DND-41 (cell line): ENCODE results near the gene BUD31.

Experiments used
- ATAC-seq: fragments of 200-7000 bp; cut with Tn5 transposase; 3 replicates; pipeline ENCODE4 v1.9.1; 2021; ENCODE audit warnings: low read depth; ENCODE audit not compliant: insufficient read depth
- DNase-seq: peaks from one replicate; pipeline ENCODE4 v3.0.0-alpha.2; 2020
- H2AFZ ChIP-seq: 2 replicates; pipeline ENCODE4 v1.6.0; 2012; ENCODE audit warnings: low read depth, low read length
- H3K27ac ChIP-seq: 2 replicates; pipeline ENCODE4 v1.5.1; 2012; ENCODE audit warnings: low read length, inconsistent platforms
- H3K27me3 ChIP-seq: fragments of 200-600 bp; sonication (generic); 2 replicates; pipeline ENCODE4 v1.6.0; 2012; ENCODE audit warnings: low read length, mild to moderate bottlenecking, inconsistent platforms; ENCODE audit not compliant: insufficient read depth, poor library complexity
- H3K36me3 ChIP-seq: 2 replicates; pipeline ENCODE4 v1.5.1; 2012; ENCODE audit warnings: low read length, inconsistent platforms; ENCODE audit not compliant: insufficient read depth
- H3K4me1 ChIP-seq: 2 replicates; pipeline ENCODE4 v1.5.1; 2012; ENCODE audit warnings: mild to moderate bottlenecking, low read length; ENCODE audit not compliant: insufficient read depth
- H3K4me2 ChIP-seq: 2 replicates; pipeline ENCODE4 v1.6.0; 2012; ENCODE audit warnings: mild to moderate bottlenecking, moderate library complexity, low read length, inconsistent platforms; ENCODE audit not compliant: insufficient read depth
- H3K4me3 ChIP-seq, 2 experiments: fragments of 200-600 bp in 1 of 2; shearing (Covaris generic) in 1 of 2; 2 replicates each; pipeline ENCODE4 v1.5.1; 2012 to 2016; ENCODE audit warnings: inconsistent platforms in 2 of 2, low read length in 2 of 2, mild to moderate bottlenecking in 2 of 2, low read depth in 1 of 2, moderate library complexity in 1 of 2
- H3K79me2 ChIP-seq: 2 replicates; pipeline ENCODE4 v1.6.0; 2012; ENCODE audit warnings: low read length, inconsistent platforms; ENCODE audit not compliant: insufficient read depth
- H3K9ac ChIP-seq: 2 replicates; pipeline ENCODE4 v1.6.0; 2012; ENCODE audit warnings: low read depth, mild to moderate bottlenecking, inconsistent platforms, low read length, moderate library complexity
- H3K9me3 ChIP-seq: 2 replicates; pipeline ENCODE4 v1.5.1; 2012; ENCODE audit warnings: low read length, moderate library complexity, mild to moderate bottlenecking, inconsistent platforms; ENCODE audit not compliant: insufficient read depth, severe bottlenecking
- H4K20me1 ChIP-seq: 2 replicates; pipeline ENCODE4 v1.6.0; 2012; ENCODE audit warnings: low read length; ENCODE audit not compliant: insufficient read depth
- EZH2 ChIP-seq: IDR thresholded peaks from 3 replicates; pipeline ENCODE4 v1.6.1; 2012; ENCODE audit warnings: borderline replicate concordance, low read depth, mild to moderate bottlenecking, moderate library complexity, low read length, inconsistent platforms; ENCODE audit not compliant: severe bottlenecking
- TF ChIP-seq, protein P1 (sequence below): IDR thresholded peaks from 2 replicates; pipeline ENCODE4 v1.5.1; 2012; ENCODE audit warnings: borderline replicate concordance, low read length, moderate library complexity, mild to moderate bottlenecking; ENCODE audit not compliant: poor library complexity, severe bottlenecking; ENCODE audit errors: extremely low read depth

BUD31 gene

DNA sequence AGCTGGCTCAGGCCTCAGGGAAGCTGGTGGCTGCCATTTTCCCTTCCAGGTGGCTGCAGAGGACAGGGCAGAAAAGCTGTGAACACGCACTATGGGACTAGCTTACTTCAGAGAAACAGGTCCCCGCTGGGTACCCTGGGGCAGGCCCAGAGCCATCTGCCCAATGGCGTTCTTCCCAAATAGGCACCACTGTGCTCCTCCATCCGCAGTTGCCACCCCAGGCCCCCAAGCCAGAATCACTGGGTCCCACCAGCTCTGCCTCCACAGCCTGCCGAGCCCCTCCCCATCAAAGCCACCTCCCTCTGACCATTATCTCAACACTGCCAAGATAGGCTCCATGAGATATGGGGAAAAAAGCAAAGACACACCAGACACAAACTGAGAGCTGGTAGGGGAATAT, 11.4 kb downstream of the BUD31 start:
- Histone ChIP-seq H3K4me1 (no peaks in the 10 kb centered on the region), H3K9ac (no peak overlapping the region), H3K4me2 (no peak overlapping the region), H3K27me3 (no peaks in the 10 kb centered on the region), H2AFZ (no peak overlapping the region), H3K9me3 (no peaks in the 10 kb centered on the region), H3K4me3 (no peak overlapping the region), H4K20me1 (peaks cover 10% of the 10 kb centered on the region), H3K36me3 (peaks cover 92% of the 10 kb centered on the region), H3K27ac (no peak overlapping the region), H3K79me2 (peaks cover 2% of the 10 kb centered on the region; the same call in 1 of the 2 replicates)
- DNase-seq (no peak), ATAC-seq (no peak)
- no peak for TF ChIP-seq EZH2
- TF ChIP-seq, protein P1, sequence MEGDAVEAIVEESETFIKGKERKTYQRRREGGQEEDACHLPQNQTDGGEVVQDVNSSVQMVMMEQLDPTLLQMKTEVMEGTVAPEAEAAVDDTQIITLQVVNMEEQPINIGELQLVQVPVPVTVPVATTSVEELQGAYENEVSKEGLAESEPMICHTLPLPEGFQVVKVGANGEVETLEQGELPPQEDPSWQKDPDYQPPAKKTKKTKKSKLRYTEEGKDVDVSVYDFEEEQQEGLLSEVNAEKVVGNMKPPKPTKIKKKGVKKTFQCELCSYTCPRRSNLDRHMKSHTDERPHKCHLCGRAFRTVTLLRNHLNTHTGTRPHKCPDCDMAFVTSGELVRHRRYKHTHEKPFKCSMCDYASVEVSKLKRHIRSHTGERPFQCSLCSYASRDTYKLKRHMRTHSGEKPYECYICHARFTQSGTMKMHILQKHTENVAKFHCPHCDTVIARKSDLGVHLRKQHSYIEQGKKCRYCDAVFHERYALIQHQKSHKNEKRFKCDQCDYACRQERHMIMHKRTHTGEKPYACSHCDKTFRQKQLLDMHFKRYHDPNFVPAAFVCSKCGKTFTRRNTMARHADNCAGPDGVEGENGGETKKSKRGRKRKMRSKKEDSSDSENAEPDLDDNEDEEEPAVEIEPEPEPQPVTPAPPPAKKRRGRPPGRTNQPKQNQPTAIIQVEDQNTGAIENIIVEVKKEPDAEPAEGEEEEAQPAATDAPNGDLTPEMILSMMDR: no peak

DNA sequence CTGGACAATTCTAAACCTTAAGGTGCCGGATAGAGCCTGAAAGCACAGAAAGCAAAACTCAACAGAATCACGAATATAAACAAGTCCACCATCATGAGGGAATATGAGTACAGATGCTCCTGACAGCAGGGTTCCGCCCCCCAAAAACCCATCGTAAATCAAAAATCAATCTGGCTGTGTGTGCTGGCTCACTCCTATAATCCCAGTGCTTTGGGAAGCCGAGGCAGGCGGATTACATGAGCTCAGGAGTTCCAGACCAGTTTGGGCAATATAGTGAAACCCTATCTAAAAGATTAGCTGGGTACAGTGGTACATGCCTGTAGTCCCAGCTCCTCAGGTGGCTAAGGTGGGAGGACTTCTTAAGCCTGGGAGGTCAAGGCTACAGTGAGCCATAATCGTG, 12.2 kb downstream of the BUD31 start:
- H4K20me1 ChIP-seq: peaks cover 10% of the 10 kb centered on the region
- no peaks in the 10 kb centered on the region for H3K27me3 ChIP-seq
- ATAC-seq: no peak
- H3K9me3 ChIP-seq: no peaks in the 10 kb centered on the region
- no peak overlapping the region for H3K4me3 ChIP-seq
- no peak overlapping the region for H2AFZ ChIP-seq
- H3K4me1 ChIP-seq: no peaks in the 10 kb centered on the region
- no peak for DNase-seq
- H3K4me2 ChIP-seq: no peak overlapping the region
- H3K36me3 ChIP-seq: peaks cover 91% of the 10 kb centered on the region
- peaks cover 2% of the 10 kb centered on the region; the same call in 1 of the 2 replicates for H3K79me2 ChIP-seq
- TF ChIP-seq, protein P1: no peak
- TF ChIP-seq EZH2: no peak
- no peak overlapping the region for H3K9ac ChIP-seq
- no peak overlapping the region for H3K27ac ChIP-seq

DNA sequence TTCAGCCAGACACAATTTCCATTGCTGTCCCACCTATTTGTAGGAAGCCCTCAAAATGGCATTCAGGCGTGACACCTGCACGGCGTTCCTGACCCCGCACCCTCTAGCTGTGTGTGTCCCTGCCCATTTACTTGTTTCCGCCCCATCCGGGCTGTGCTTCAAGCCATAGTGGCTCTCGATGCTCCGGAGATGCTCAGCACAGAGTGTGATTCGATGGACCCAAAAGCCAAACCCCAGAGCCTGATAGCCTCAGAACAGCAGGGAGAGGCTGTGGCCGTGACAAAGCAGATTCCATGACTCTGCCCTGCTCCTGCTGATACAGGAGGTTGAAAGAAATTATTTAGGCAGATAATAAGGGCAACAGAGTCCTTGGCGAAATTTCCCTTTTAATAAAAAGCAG, 13.4 kb downstream of the BUD31 start:
- Histone ChIP-seq H3K4me1 (no peaks in the 10 kb centered on the region), H3K4me3 (no peak overlapping the region), H3K79me2 (peaks cover 2% of the 10 kb centered on the region; the same call in 1 of the 2 replicates), H3K4me2 (no peak overlapping the region), H4K20me1 (peaks cover 10% of the 10 kb centered on the region), H3K27ac (no peak overlapping the region), H3K9ac (no peak overlapping the region), H2AFZ (no peak overlapping the region), H3K9me3 (no peaks in the 10 kb centered on the region), H3K27me3 (no peaks in the 10 kb centered on the region), H3K36me3 (peaks cover 80% of the 10 kb centered on the region)
- TF ChIP-seq, protein P1: no peak
- TF ChIP-seq EZH2: no peak
- ATAC-seq (no peak), DNase-seq (no peak)

DNA sequence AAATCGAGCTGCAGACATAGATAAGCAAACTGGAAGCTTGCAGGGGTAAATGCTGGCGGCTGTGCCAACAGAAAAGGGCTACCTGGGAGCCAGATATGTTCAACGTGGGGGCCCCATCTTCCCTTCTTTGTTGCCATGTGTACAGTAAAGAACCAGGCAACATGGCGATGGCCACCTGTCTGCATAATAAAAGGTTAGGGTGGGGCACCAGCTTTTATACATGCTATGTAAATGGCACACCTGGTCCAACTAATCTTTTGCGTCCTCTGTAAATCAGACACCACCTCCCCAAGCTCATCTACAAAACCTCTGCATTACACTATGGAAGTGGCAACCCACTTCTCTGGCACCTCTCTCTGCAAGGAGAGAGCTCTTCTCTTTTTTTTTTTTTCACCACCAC, 13.9 kb downstream of the BUD31 start:
- Histone ChIP-seq H3K27ac (no peak overlapping the region), H3K4me2 (no peak overlapping the region), H3K79me2 (peaks cover under 1% of the 10 kb centered on the region; the same call in 1 of the 2 replicates), H3K27me3 (no peaks in the 10 kb centered on the region), H3K9me3 (no peaks in the 10 kb centered on the region), H3K36me3 (peaks cover 76% of the 10 kb centered on the region), H3K4me1 (no peaks in the 10 kb centered on the region), H3K9ac (no peak overlapping the region), H2AFZ (no peak overlapping the region), H3K4me3 (no peak overlapping the region), H4K20me1 (peaks cover 9% of the 10 kb centered on the region)
- TF ChIP-seq, protein P1: no peak
- TF ChIP-seq EZH2: no peak
- no peak for DNase-seq
- no peak for ATAC-seq
